Measurements from ENCODE around the gene CASKIN1. TPM values are rescaled to one million over a fixed set of nuclear protein-coding genes. Genes with fewer than 3 reads are reported as not detected.

Gene CASKIN1
- total and polyA plus RNA-seq, 2 of the 8 experiments (the other 6 are each of a cell fraction or from before 2014, with no cell fraction given), result 1.2 to 6.4 TPM

- Histone ChIP-seq H2BK5ac (ENCODE audit: low read depth, low read length) (no peak overlapping the region), H3K56ac (replicated peaks; ENCODE audit: insufficient read length, low read depth, low read length) (no peak overlapping the region), H3K27me3 (replicated peaks in 1 of 4; ENCODE audit: control insufficient read depth in 3 of 4, extremely low read depth in 1 of 4, insufficient read depth in 3 of 4, low read length in 3 of 4) (no peaks in the 10 kb centered on the region), H3K9me3 (ENCODE audit: insufficient read depth in 2 of 2, low read depth in 1 of 2, low read length in 1 of 2) (no peaks in the 10 kb centered on the region), H3K4ac (replicated peaks; ENCODE audit: insufficient read length, low read depth, low read length) (no peak overlapping the region), H3K36me3 (ENCODE audit: control insufficient read depth in 2 of 4, insufficient read depth in 4 of 4, low read length in 3 of 4) (peaks cover 24 to 68% (median 42%) of the 10 kb centered on the region in 4 experiments), H4K91ac (replicated peaks; ENCODE audit: insufficient read length, low read length) (no peak overlapping the region), H3K23me2 (ENCODE audit: low read depth, low read length) (no peaks in the 10 kb centered on the region), H2BK15ac (ENCODE audit: low read length) (no peak overlapping the region), H3K79me1 (ENCODE audit: low read depth, low read length) (0 out of 2 replicates have a peak, but pooled peaks cover 2% of the 10 kb centered on the region), H3K18ac (ENCODE audit: extremely low read depth, low read length) (no peak overlapping the region), H3K23ac (ENCODE audit: insufficient read length) (no peak overlapping the region), H3K4me1 (replicated peaks in 1 of 4; ENCODE audit: control insufficient read depth in 3 of 4, insufficient read depth in 4 of 4, low read length in 3 of 4) (no peaks in the 10 kb centered on the region; a peak in 1 of 7 replicates), H3K4me3 (ENCODE audit: extremely low read depth in 1 of 4, insufficient read depth in 2 of 4, low read depth in 3 of 4, low read length in 4 of 4) (no peak overlapping the region), H2BK12ac (ENCODE audit: low read depth, low read length) (no peak overlapping the region), H3K79me2 (ENCODE audit: control insufficient read depth in 1 of 2, insufficient read depth in 2 of 2, low read length in 2 of 2) (no peaks in the 10 kb centered on the region), H2BK20ac (ENCODE audit: low read length) (no peak overlapping the region), H4K8ac (ENCODE audit: extremely low read depth, insufficient read depth, low read length) (no peak overlapping the region), H3K9ac (replicated peaks in 1 of 4; ENCODE audit: extremely low read depth in 1 of 4, low read depth in 3 of 4, low read length in 3 of 4) (no peak overlapping the region), H3K27ac (ENCODE audit: low read depth, low read length) (no peak overlapping the region), H2AFZ (ENCODE audit: low read length) (no peak overlapping the region), H3K4me2 (ENCODE audit: insufficient read depth in 1 of 2, low read depth in 2 of 2, low read length in 2 of 2) (no peak overlapping the region), H4K5ac (ENCODE audit: insufficient read length, low read depth, low read length) (no peak overlapping the region), H2AK5ac (ENCODE audit: low read depth, low read length) (no peak overlapping the region), H3K14ac (ENCODE audit: insufficient read length) (no peak overlapping the region), H2BK120ac (replicated peaks; ENCODE audit: low read depth, low read length) (no peak overlapping the region), H4K20me1 (replicated peaks in 1 of 2; ENCODE audit: control insufficient read depth in 1 of 2, insufficient read depth in 2 of 2, low read length in 2 of 2) (peaks cover 2 to 32% of the 10 kb centered on the region in 2 experiments)
- ChIA-PET POLR2A (ENCODE audit: partially characterized antibody) (interaction anchor here (0.8 to 13.5 kb wide), 11 partner anchors 8 to 145 kb away, joined by 3 to 312 read pairs (median 3); partner anchors contain the start of genes MLST8 and TRAF7), CTCF (ENCODE audit: partially characterized antibody) (no interaction called here)
- no peak for TF ChIP-seq TEAD4 (IDR thresholded peaks at IDR 0.05; ENCODE audit: low read depth, low read length)
- TF ChIP-seq RAD21 (IDR thresholded peaks at IDR 0.05 in 1 of 2, conservative IDR thresholded peaks at IDR 0.05 in 1 of 2; ENCODE audit: low read depth in 2 of 2, low read length in 2 of 2), result no peak
- no peak for TF ChIP-seq CREB1 (IDR thresholded peaks at IDR 0.05)
- no peak for TF ChIP-seq NANOG (IDR thresholded peaks at IDR 0.05; ENCODE audit: insufficient read depth, low read depth, low read length, poor library complexity, severe bottlenecking)
- no peak for TF ChIP-seq BACH1 (IDR thresholded peaks at IDR 0.05; ENCODE audit: low read length)
- TF ChIP-seq RBBP5 (IDR thresholded peaks at IDR 0.05; ENCODE audit: borderline replicate concordance, low read depth, low read length), result no peak
- no peak for TF ChIP-seq SIN3A (conservative IDR thresholded peaks at IDR 0.05 in 1 of 2, IDR thresholded peaks at IDR 0.05 in 1 of 2; ENCODE audit: low read depth in 1 of 2, low read length in 2 of 2)
- no peak for TF ChIP-seq SP2 (IDR thresholded peaks at IDR 0.05; ENCODE audit: low read length)
- TF ChIP-seq SP1 (IDR thresholded peaks at IDR 0.05; ENCODE audit: low read depth, low read length), result no peak
- TF ChIP-seq ZNF274 (IDR thresholded peaks at IDR 0.05; ENCODE audit: borderline replicate concordance, extremely low read depth, low read length), result no peak
- TF ChIP-seq MAX (IDR thresholded peaks at IDR 0.05), result no peak
- TF ChIP-seq JUN (IDR thresholded peaks at IDR 0.05; ENCODE audit: low read depth, low read length), result no peak
- TF ChIP-seq PHF8 (conservative IDR thresholded peaks at IDR 0.05; ENCODE audit: low read depth, low read length), result no peak
- FAIRE-seq (no peak), DNase-seq (ENCODE audit: low read depth in 1 of 2, low spot score in 2 of 2) (no peak)
- 93% methylated on average over 22 of the region's 29 CpGs; no CpG with 5 or more reads in 1 of the 2 experiments for WGBS, 2 experiments (ENCODE audit: extremely low coverage in 1 of 2, insufficient coverage in 1 of 2, insufficient read length in 1 of 2, insufficient replicate concordance in 2 of 2, low coverage in 1 of 2, low lambda C conversion rate in 2 of 2, missing lambda C conversion rate in 1 of 2)
Measured at GRCh38 chr16:2172688-2173335, 23.6 kb downstream of the CASKIN1 start.

Data from H1 (cell line).